GM06990 (cell line): ENCODE data around the gene SMAP2.

ENCODE experiments used
- DNase-seq: peaks from one replicate; pipeline ENCODE4 v3.0.0-alpha.2; 2011; ENCODE audit not compliant: insufficient read length; ENCODE audit errors: extremely low read depth
- H3K27me3 ChIP-seq: replicated peaks from 2 replicates; pipeline ENCODE4 v1.6.0; 2011; ENCODE audit warnings: low read length; ENCODE audit not compliant: control insufficient read depth, insufficient read depth
- H3K36me3 ChIP-seq: 2 replicates; pipeline ENCODE4 v1.5.1; 2011; ENCODE audit warnings: low read length; ENCODE audit not compliant: control insufficient read depth, insufficient read depth
- H3K4me3 ChIP-seq: replicated peaks from 2 replicates; pipeline ENCODE4 v1.5.1; 2011; ENCODE audit warnings: low read depth, mild to moderate bottlenecking, control low read depth, low read length
- TF ChIP-seq, protein P1 (sequence below): IDR thresholded peaks from 2 replicates; pipeline ENCODE4 v1.5.1; 2011; ENCODE audit warnings: low read length, control low read depth, mild to moderate bottlenecking, inconsistent platforms; ENCODE audit not compliant: insufficient read depth, poor library complexity, severe bottlenecking

Gene SMAP2

DNA sequence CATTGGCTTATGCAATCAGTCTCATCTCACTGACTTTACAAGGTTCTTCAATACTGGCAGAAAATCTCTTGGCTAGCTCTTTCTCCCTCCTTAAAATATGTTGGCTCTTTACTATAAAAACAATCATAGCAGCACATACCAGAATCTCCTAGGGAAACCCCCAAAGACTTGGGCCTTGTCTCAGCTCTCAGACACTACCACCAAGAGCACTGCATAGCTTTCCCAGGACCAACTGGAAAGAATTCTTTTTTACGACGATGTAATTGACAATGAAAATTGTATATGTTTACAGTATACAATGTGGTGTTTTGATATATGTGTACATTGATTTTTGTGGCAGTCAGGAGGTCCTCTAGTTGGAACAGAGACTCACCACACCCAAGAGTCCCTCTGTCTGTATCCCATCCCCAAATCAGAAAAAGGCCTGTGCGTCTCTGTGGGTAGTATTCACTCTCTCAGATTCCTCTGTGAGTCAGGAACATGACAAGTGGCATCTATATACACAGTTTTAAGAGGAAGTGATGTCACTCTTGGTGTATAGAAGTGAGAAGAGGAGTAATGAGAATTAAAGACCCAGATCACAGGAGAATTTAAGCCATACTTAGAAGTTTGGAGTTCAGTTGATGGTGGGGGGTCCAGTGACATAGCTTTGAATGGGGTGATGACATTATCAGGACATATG, 21.1 kb downstream of the SMAP2 start:
- TF ChIP-seq, protein P1, sequence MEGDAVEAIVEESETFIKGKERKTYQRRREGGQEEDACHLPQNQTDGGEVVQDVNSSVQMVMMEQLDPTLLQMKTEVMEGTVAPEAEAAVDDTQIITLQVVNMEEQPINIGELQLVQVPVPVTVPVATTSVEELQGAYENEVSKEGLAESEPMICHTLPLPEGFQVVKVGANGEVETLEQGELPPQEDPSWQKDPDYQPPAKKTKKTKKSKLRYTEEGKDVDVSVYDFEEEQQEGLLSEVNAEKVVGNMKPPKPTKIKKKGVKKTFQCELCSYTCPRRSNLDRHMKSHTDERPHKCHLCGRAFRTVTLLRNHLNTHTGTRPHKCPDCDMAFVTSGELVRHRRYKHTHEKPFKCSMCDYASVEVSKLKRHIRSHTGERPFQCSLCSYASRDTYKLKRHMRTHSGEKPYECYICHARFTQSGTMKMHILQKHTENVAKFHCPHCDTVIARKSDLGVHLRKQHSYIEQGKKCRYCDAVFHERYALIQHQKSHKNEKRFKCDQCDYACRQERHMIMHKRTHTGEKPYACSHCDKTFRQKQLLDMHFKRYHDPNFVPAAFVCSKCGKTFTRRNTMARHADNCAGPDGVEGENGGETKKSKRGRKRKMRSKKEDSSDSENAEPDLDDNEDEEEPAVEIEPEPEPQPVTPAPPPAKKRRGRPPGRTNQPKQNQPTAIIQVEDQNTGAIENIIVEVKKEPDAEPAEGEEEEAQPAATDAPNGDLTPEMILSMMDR = no peak
- no peak for DNase-seq
- Histone ChIP-seq H3K27me3 (no peaks in the 10 kb centered on the region), H3K4me3 (no peak overlapping the region), H3K36me3 (no peaks in the 10 kb centered on the region)

DNA sequence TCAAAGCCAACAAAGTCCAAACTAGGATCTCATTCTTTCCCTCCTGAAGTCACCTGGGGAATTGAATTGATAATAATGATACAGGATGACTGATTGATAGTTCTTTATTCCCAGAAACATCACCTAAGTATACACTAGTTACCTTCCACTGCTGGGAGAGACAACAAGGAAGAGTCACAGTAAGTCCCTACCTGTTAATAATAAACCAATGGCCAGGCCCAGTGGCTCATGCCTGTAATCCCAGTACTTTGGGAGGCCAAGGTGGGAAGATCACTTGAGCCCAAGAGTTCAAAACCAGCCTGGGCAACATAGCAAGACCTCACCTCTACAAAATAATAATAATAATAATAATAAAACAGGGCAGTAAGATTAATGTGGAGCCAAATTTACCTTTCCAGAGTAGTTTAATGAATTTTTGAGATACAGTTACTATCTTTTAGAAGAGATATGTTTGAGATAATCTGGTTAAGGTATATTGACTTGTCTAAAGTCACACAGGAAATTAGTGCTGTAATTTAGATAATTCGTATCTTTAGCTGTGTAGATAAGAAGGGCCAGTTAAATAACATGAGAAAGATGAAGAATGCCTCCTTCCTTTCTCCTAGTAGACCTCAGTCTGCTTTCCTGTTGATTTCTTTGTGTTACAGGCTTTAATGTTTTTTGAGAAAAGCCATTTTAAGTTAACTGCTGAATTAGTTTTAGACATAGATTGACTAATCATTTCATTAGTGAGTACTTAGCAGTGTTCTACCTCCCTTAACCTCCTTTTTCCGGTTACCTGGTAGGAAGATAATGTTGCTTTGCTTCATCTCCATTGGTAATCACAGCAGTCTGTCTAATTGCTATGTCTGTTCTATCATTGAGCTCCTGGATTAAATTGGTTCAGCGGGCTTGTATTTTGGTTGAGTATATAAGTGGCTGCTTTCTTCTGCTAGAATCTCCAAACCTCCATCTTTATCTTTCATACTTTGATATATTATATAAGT, 22.0 kb downstream of the SMAP2 start:
- Histone ChIP-seq H3K36me3 (no peaks in the 10 kb centered on the region), H3K27me3 (no peaks in the 10 kb centered on the region), H3K4me3 (no peak overlapping the region)
- DNase-seq = no peak
- TF ChIP-seq, protein P1 = no peak

DNA sequence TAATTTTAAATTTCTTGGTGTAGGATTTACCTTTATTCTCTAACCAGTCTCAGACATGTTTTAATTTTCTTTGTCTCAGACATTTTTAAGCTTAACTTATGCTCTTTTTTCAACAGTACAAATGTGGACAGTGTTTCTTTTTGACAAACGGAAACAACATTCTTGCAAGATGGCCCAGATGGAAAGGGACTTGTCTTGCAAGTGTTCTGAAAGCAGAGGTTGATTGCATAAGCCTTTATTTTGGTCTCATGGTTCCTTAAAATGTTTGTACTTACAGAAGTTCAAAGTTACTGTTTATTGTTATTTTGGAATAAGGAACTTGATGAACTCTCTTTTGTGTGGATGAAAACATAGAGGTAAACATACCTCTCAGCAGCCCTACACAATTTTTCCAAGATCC, 22.9 kb downstream of the SMAP2 start:
- Histone ChIP-seq H3K27me3 (no peaks in the 10 kb centered on the region), H3K4me3 (no peak overlapping the region; the same call in 1 of the 2 replicates), H3K36me3 (no peaks in the 10 kb centered on the region)
- TF ChIP-seq, protein P1 = no peak
- DNase-seq = no peak

DNA sequence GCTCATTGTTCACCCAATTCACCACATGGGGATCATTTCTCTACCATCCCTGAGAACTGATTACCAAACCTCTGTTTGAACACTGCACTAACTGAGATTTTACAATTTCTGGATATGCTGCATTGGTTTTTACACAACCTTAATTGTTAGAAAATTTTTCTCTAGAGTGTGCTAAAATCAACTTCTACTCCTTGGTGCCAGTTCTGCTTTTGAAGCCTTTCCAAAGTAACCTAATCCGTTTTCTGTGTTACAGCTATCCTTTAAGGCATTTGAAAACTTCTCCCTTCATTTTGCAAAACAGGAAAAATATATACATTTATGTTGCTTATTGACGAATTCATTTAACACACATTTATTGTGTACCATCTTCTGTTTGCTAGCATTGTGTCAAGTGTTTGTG, 23.7 kb downstream of the SMAP2 start:
- no peak overlapping the region for H3K4me3 ChIP-seq
- DNase-seq = no peak
- H3K36me3 ChIP-seq = no peaks in the 10 kb centered on the region
- H3K27me3 ChIP-seq = no peaks in the 10 kb centered on the region
- TF ChIP-seq, protein P1 = no peak

DNA sequence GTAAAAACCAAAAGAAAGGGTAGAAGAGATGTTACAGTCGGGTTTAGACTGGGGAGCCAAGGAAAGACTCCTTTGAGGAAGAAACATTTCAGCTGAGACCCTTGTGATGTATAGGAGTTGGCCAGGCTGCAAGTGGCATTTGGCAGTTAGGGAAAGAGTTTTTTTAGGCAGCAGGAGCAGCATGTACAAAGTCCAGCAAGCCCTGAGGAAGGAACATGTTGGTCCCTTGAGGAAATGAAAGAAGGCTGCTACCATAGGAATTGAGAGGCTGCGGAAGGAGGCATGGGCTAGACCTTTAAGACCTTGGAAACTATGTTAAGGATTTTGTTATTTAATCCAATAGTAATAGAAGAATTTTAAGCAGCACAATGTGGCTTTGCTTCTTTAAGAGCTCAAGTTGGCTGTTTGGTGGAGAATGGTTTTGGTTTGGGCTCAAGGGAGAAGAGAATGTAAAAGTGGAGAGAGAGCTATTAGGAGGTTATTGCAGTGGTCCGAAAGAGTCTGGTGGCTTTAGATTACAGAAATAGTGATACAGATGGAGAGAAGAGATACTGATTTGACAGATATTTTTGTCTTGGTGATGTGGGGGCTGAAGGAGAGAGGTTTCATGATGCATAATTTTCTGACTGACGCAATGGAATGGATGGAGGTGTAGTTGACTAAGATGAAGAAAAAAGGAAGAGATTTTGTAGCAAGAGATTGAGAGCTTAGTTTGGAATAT, 26.6 kb downstream of the SMAP2 start:
- DNase-seq = peak; percentile 62

More for the DNA sequence above, 26.6 kb downstream of the SMAP2 start:
- H3K36me3 ChIP-seq = no peaks in the 10 kb centered on the region; the same call in 1 of the 2 replicates
- peak overlapping the region; percentile 43 for H3K4me3 ChIP-seq
- TF ChIP-seq, protein P1 = no peak
- H3K27me3 ChIP-seq = no peaks in the 10 kb centered on the region
